ENCODE results near the gene WDR55. TPM values are rescaled to one million over a fixed set of nuclear protein-coding genes. Genes with fewer than 3 reads are reported as not detected.
A peak's percentile ranks its signal among the peaks of the same experiment; 100 is the strongest.

Gene WDR55
- total and polyA plus RNA-seq, 2 of the 13 experiments (the other 11 are each of a cell fraction or from before 2014, with no cell fraction given), result 17.7 to 18.2 TPM

DNA sequence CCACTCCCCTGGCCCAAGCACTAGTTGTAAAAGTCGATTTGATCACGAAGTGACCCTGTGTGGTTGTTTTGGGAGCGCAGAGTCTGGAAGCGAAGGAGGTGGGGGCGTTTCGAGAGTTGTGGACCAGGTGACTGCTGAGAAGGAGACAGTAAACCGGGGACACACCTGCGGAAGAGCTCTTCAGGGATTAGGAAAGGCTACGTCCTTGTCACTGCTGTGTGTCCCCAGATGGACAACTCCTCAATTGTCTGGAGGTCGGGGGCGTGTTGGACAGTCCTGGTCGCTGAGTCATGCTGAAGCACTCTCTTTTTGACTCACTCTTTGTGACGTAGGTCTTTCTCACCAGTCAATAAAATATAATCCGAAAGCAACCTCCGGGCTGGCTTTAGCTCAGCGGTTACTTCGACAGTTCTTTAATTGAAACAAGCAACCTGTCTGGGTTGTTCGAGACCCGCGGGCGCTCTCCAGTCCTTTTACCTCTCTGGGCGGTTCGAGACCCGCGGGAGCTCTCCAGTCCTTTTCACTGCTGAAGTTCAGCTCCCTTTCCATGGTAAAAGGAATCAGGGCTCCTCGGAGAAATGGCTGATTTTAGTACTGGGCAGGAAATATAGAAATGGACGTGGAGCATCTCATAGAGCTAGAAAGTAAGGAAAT is 46.3 kb downstream of the WDR55 start (continued):
- no peak for TF ChIP-seq NR2C2 (CRISPR knock-in tag; IDR thresholded peaks at IDR 0.05; ENCODE audit: borderline replicate concordance)
- TF ChIP-seq PTBP1 (IDR thresholded peaks at IDR 0.05; ENCODE audit: low read depth, low read length, poor library complexity, severe bottlenecking), result no peak
- TF ChIP-seq ZFP36 (IDR thresholded peaks at IDR 0.05; ENCODE audit: borderline replicate concordance, low read depth, low read length, partially characterized antibody), result peak; percentile 15
- TF ChIP-seq CSRNP1 (CRISPR knock-in tag; IDR thresholded peaks at IDR 0.05), result 0 out of 2 replicates have a peak, but pooled peaks have one; percentile 32
- 0 out of 2 replicates have a peak, but pooled peaks have one; percentile 71 for TF ChIP-seq ZSCAN9 (CRISPR knock-in tag; IDR thresholded peaks at IDR 0.05; ENCODE audit: borderline replicate concordance)
- TF ChIP-seq ZFP62 (CRISPR knock-in tag; IDR thresholded peaks at IDR 0.05), result no peak
- no peak for TF ChIP-seq ZNF639 (CRISPR knock-in tag; conservative IDR thresholded peaks at IDR 0.05)
- TF ChIP-seq ZNF501 (CRISPR knock-in tag; IDR thresholded peaks at IDR 0.05), result peak; percentile 78
- TF ChIP-seq ZFP37 (CRISPR knock-in tag; IDR thresholded peaks at IDR 0.05; ENCODE audit: borderline replicate concordance), result 0 out of 2 replicates have a peak, but pooled peaks have one; percentile 66
- no peak for TF ChIP-seq MTA3 (CRISPR knock-in tag; IDR thresholded peaks at IDR 0.05)
- no peak for TF ChIP-seq ZNF563 (CRISPR knock-in tag; IDR thresholded peaks at IDR 0.05)
- no peak for TF ChIP-seq FIP1L1 (IDR thresholded peaks at IDR 0.05; ENCODE audit: borderline replicate concordance, insufficient read depth, low read depth, low read length)
- peak; percentile 56 for TF ChIP-seq MNT (IDR thresholded peaks at IDR 0.05)
- TF ChIP-seq ZNF724P (CRISPR knock-in tag; IDR thresholded peaks at IDR 0.05; ENCODE audit: borderline replicate concordance), result peak; percentile 84; the same call in 1 of the 2 replicates
- peak; percentile 51; the same call in 1 of the 2 replicates for TF ChIP-seq RXRA (CRISPR knock-in tag; IDR thresholded peaks at IDR 0.05)
- peak; percentile 24; the same call in 1 of the 2 replicates for TF ChIP-seq TFDP1 (CRISPR knock-in tag; IDR thresholded peaks at IDR 0.05; ENCODE audit: borderline replicate concordance)
- TF ChIP-seq THAP11 (CRISPR knock-in tag; IDR thresholded peaks at IDR 0.05), result peak; percentile 72
- TF ChIP-seq TBP (CRISPR knock-in tag; IDR thresholded peaks at IDR 0.05), result 0 out of 2 replicates have a peak, but pooled peaks have one; percentile 55
- TF ChIP-seq ZNF800 (CRISPR knock-in tag; IDR thresholded peaks at IDR 0.05), result peak; percentile 71; the same call in 1 of the 2 replicates
- 0 out of 2 replicates have a peak, but pooled peaks have one; percentile 13 for TF ChIP-seq NFYB (CRISPR knock-in tag; IDR thresholded peaks at IDR 0.05)
- TF ChIP-seq KDM2A (CRISPR knock-in tag; IDR thresholded peaks at IDR 0.05; ENCODE audit: borderline replicate concordance, low read depth), result peak; percentile 61
- no peak for TF ChIP-seq ZNF230 (CRISPR knock-in tag; IDR thresholded peaks at IDR 0.05)

Measured in HepG2 (cell line).